HepG2 (cell line): ENCODE results near the gene ESYT3. TPM values are rescaled to one million over a fixed set of nuclear protein-coding genes. Genes with fewer than 3 reads are reported as not detected.

Experiments used
- ATF7-NPFF ChIP-seq: sonication (generic); formaldehyde crosslinking; IDR thresholded peaks from 2 replicates; pipeline ENCODE4 v1.8.1; 2023; ENCODE audit warnings: mild to moderate bottlenecking, low read depth, missing genetic modification reagents, moderate library complexity
- BHLHE40 ChIP-seq: IDR thresholded peaks from 2 replicates; pipeline ENCODE4 v1.6.1; 2011; ENCODE audit warnings: low read length, improper control_type of control experiment
- GABPB1 ChIP-seq: IDR thresholded peaks from 2 replicates; pipeline ENCODE4 v1.6.1; 2016; ENCODE audit warnings: mild to moderate bottlenecking, missing genetic modification reagents, moderate library complexity, missing compliant biosample characterization
- MED8 ChIP-seq: sonication (generic); formaldehyde crosslinking; IDR thresholded peaks from 2 replicates; pipeline ENCODE4 v1.8.1; 2023; ENCODE audit warnings: mild to moderate bottlenecking, missing genetic modification reagents; ENCODE audit not compliant: insufficient replicate concordance
- MEIS2 ChIP-seq: sonication (generic); formaldehyde crosslinking; IDR thresholded peaks from 2 replicates; pipeline ENCODE4 v1.9.0; 2021; ENCODE audit warnings: mild to moderate bottlenecking, missing genetic modification reagents
- RORA ChIP-seq: sonication (generic); formaldehyde crosslinking; IDR thresholded peaks from 2 replicates; pipeline ENCODE4 v1.5.0; 2020; ENCODE audit warnings: mild to moderate bottlenecking, missing genetic modification reagents, moderate library complexity
- SNRNP70 ChIP-seq: fragments of 200-400 bp; formaldehyde crosslinking; IDR thresholded peaks from 2 replicates; pipeline ENCODE4 v1.6.1; 2017; ENCODE audit warnings: mild to moderate bottlenecking, low read depth, low read length, moderate library complexity
- SP1 ChIP-seq, 2 experiments: fragments of 450-650 bp in 1 of 2; sonication (generic) in 1 of 2; formaldehyde crosslinking in 1 of 2; IDR thresholded peaks; 2 replicates each; pipeline versions ENCODE4 v1.4.0 to v1.6.1; 2016 to 2020; ENCODE audit warnings: missing genetic modification reagents in 1 of 2
- SP4 ChIP-seq: sonication (generic); formaldehyde crosslinking; IDR thresholded peaks from 2 replicates; pipeline ENCODE4 v1.8.1; 2023; ENCODE audit warnings: mild to moderate bottlenecking, missing genetic modification reagents
- ZNF205 ChIP-seq: IDR thresholded peaks from 2 replicates; pipeline ENCODE4 v1.6.1; 2018; ENCODE audit warnings: missing biosample characterization, missing genetic modification reagents
- ZNF263 ChIP-seq: sonication (generic); formaldehyde crosslinking; IDR thresholded peaks from 2 replicates; pipeline ENCODE4 v1.4.0; 2020; ENCODE audit warnings: missing genetic modification reagents
- ZNF367 ChIP-seq: sonication (generic); formaldehyde crosslinking; IDR thresholded peaks from 2 replicates; pipeline ENCODE4 v1.4.0; 2020; ENCODE audit warnings: missing genetic modification reagents, borderline replicate concordance
- ZNF558 ChIP-seq: sonication (generic); formaldehyde crosslinking; IDR thresholded peaks from 2 replicates; pipeline ENCODE4 v1.9.0; 2022; ENCODE audit warnings: mild to moderate bottlenecking, missing genetic modification reagents, borderline replicate concordance
- ZNF569 ChIP-seq: sonication (generic); formaldehyde crosslinking; IDR thresholded peaks from 2 replicates; pipeline ENCODE4 v1.5.0; 2020; ENCODE audit warnings: mild to moderate bottlenecking, missing genetic modification reagents, moderate library complexity, borderline replicate concordance
- ZNF891 ChIP-seq: sonication (generic); formaldehyde crosslinking; IDR thresholded peaks from 2 replicates; pipeline ENCODE4 v1.5.0; 2020; ENCODE audit warnings: mild to moderate bottlenecking, missing genetic modification reagents
- polyA plus RNA-seq, 8 experiments: library from polyadenylated mRNA; depleted of rRNA in 3 of 8; stranded (reverse) in 7 of 8; unstranded in 1 of 8; fragments of >200 nt; fragmentation: Illumina TruSeq in 4 of 8; extraction: Trizol in 4 of 8; gene quantifications; 2 replicates each; pipeline versions ENCODE4 v1.2.1 to v1.2.3, GENCODE V29; 2011 to 2016; ENCODE audit warnings: low read depth in 4 of 8, missing spikeins in 1 of 8, mixed read lengths in 1 of 8; ENCODE audit not compliant: insufficient read depth in 1 of 8
- total RNA-seq, 5 experiments: library from RNA; depleted of rRNA; stranded (reverse); fragments of >200 nt; fragmentation: Illumina TruSeq; extraction: Trizol; gene quantifications; 2 replicates each; pipeline ENCODE4 v1.2.3, GENCODE V29; 2016; ENCODE audit warnings: low read depth in 1 of 5
- TF ChIP-seq, protein P1 (sequence below): sonication (generic); formaldehyde crosslinking; IDR thresholded peaks from 2 replicates; pipeline ENCODE4 v1.5.0; 2020; ENCODE audit warnings: missing genetic modification reagents, mild to moderate bottlenecking, borderline replicate concordance
- TF ChIP-seq, protein P2 (sequence below): sonication (generic); formaldehyde crosslinking; conservative IDR thresholded peaks from 2 replicates; pipeline ENCODE4 v1.8.0; 2022; ENCODE audit warnings: missing genetic modification reagents
- TF ChIP-seq, protein P3 (sequence below): sonication (generic); formaldehyde crosslinking; IDR thresholded peaks from 2 replicates; pipeline ENCODE4 v1.5.1; 2020; ENCODE audit warnings: missing genetic modification reagents, mild to moderate bottlenecking, borderline replicate concordance
- TF ChIP-seq, protein P4 (sequence below): sonication (generic); formaldehyde crosslinking; IDR thresholded peaks from 2 replicates; pipeline ENCODE4 v1.4.0; 2020; ENCODE audit warnings: missing genetic modification reagents
- TF ChIP-seq, protein P5 (sequence below): sonication (generic); formaldehyde crosslinking; conservative IDR thresholded peaks from 2 replicates; pipeline ENCODE4 v1.8.0; 2022; ENCODE audit warnings: low read depth, missing genetic modification reagents

ESYT3 gene
- total and polyA plus RNA-seq, 2 of the 13 experiments (the other 11 are each of a cell fraction or from before 2014, with no cell fraction given): 1.5 to 4.1 TPM

DNA sequence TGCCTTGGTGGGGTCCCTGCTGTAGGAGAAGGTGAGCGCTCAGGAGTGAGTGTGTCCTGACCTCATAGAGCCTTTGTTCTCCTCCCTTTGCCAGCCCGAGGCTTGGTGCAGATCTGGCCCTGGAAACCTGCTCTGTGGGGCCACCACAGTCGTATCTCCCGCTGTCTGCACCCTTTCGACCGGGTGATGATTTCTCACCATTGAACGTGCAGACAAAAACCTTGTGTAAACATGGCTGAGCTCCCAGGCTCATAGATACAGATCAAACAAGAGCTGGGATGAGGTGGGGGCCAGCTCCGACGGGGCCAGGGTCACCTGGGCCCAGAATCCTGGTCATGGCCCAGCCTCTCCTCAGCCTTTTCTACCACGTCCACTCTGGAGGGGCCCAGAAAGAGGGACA, 34.6 kb upstream of the ESYT3 start (continued):
- TF ChIP-seq, protein P1, sequence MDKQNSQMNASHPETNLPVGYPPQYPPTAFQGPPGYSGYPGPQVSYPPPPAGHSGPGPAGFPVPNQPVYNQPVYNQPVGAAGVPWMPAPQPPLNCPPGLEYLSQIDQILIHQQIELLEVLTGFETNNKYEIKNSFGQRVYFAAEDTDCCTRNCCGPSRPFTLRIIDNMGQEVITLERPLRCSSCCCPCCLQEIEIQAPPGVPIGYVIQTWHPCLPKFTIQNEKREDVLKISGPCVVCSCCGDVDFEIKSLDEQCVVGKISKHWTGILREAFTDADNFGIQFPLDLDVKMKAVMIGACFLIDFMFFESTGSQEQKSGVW (CRISPR knock-in tag): no peak
- no peak for TF ChIP-seq ZNF205 (CRISPR knock-in tag)
- TF ChIP-seq, protein P2, sequence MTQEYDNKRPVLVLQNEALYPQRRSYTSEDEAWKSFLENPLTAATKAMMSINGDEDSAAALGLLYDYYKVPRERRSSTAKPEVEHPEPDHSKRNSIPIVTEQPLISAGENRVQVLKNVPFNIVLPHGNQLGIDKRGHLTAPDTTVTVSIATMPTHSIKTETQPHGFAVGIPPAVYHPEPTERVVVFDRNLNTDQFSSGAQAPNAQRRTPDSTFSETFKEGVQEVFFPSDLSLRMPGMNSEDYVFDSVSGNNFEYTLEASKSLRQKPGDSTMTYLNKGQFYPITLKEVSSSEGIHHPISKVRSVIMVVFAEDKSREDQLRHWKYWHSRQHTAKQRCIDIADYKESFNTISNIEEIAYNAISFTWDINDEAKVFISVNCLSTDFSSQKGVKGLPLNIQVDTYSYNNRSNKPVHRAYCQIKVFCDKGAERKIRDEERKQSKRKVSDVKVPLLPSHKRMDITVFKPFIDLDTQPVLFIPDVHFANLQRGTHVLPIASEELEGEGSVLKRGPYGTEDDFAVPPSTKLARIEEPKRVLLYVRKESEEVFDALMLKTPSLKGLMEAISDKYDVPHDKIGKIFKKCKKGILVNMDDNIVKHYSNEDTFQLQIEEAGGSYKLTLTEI (CRISPR knock-in tag): no peak
- no peak for TF ChIP-seq SP4 (CRISPR knock-in tag)
- no peak for TF ChIP-seq ZNF891 (CRISPR knock-in tag)
- peak; percentile 57; the same call in 1 of the 2 replicates for TF ChIP-seq MEIS2 (CRISPR knock-in tag)
- no peak for TF ChIP-seq RORA (CRISPR knock-in tag)
- peak; percentile 74 for TF ChIP-seq BHLHE40
- no peak for TF ChIP-seq SNRNP70
- TF ChIP-seq, protein P3, sequence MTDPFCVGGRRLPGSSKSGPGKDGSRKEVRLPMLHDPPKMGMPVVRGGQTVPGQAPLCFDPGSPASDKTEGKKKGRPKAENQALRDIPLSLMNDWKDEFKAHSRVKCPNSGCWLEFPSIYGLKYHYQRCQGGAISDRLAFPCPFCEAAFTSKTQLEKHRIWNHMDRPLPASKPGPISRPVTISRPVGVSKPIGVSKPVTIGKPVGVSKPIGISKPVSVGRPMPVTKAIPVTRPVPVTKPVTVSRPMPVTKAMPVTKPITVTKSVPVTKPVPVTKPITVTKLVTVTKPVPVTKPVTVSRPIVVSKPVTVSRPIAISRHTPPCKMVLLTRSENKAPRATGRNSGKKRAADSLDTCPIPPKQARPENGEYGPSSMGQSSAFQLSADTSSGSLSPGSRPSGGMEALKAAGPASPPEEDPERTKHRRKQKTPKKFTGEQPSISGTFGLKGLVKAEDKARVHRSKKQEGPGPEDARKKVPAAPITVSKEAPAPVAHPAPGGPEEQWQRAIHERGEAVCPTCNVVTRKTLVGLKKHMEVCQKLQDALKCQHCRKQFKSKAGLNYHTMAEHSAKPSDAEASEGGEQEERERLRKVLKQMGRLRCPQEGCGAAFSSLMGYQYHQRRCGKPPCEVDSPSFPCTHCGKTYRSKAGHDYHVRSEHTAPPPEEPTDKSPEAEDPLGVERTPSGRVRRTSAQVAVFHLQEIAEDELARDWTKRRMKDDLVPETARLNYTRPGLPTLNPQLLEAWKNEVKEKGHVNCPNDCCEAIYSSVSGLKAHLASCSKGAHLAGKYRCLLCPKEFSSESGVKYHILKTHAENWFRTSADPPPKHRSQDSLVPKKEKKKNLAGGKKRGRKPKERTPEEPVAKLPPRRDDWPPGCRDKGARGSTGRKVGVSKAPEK (CRISPR knock-in tag): no peak
- TF ChIP-seq, protein P4, sequence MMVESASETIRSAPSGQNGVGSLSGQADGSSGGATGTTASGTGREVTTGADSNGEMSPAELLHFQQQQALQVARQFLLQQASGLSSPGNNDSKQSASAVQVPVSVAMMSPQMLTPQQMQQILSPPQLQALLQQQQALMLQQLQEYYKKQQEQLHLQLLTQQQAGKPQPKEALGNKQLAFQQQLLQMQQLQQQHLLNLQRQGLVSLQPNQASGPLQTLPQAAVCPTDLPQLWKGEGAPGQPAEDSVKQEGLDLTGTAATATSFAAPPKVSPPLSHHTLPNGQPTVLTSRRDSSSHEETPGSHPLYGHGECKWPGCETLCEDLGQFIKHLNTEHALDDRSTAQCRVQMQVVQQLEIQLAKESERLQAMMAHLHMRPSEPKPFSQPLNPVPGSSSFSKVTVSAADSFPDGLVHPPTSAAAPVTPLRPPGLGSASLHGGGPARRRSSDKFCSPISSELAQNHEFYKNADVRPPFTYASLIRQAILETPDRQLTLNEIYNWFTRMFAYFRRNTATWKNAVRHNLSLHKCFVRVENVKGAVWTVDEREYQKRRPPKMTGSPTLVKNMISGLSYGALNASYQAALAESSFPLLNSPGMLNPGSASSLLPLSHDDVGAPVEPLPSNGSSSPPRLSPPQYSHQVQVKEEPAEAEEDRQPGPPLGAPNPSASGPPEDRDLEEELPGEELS (CRISPR knock-in tag): peak; percentile 86
- no peak for TF ChIP-seq ZNF558
- no peak for TF ChIP-seq SP1 (IDR thresholded peaks at IDR 0.05)
- no peak for TF ChIP-seq SP1 (CRISPR knock-in tag; IDR thresholded peaks at IDR 0.05)
- no peak for TF ChIP-seq ZNF367
- peak; percentile 28; the same call in 1 of the 2 replicates for TF ChIP-seq ZNF263 (CRISPR knock-in tag)
- no peak for TF ChIP-seq ATF7-NPFF
- no peak for TF ChIP-seq MED8 (CRISPR knock-in tag)
- TF ChIP-seq GABPB1: no peak
- no peak for TF ChIP-seq ZNF569 (CRISPR knock-in tag)
- TF ChIP-seq, protein P5, sequence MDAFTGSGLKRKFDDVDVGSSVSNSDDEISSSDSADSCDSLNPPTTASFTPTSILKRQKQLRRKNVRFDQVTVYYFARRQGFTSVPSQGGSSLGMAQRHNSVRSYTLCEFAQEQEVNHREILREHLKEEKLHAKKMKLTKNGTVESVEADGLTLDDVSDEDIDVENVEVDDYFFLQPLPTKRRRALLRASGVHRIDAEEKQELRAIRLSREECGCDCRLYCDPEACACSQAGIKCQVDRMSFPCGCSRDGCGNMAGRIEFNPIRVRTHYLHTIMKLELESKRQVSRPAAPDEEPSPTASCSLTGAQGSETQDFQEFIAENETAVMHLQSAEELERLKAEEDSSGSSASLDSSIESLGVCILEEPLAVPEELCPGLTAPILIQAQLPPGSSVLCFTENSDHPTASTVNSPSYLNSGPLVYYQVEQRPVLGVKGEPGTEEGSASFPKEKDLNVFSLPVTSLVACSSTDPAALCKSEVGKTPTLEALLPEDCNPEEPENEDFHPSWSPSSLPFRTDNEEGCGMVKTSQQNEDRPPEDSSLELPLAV (CRISPR knock-in tag): no peak
